ENCODE data around the gene LLGL2. TPM values are rescaled to one million over a fixed set of nuclear protein-coding genes. Genes with fewer than 3 reads are reported as not detected.
A peak's percentile ranks its signal among the peaks of the same experiment; 100 is the strongest.

The LLGL2 gene
- total and polyA plus RNA-seq, 2 donors: 10.6 to 15.1 TPM

- no peak overlapping the region for H3K4me3 ChIP-seq (ENCODE audit: low read depth, low read length)
- WGBS: 71% methylated on average over 22 of the region's 22 CpGs
- peak; percentile 73 for DNase-seq (ENCODE audit: extremely low spot score)
- peak overlapping the region; percentile 89 for H3K27ac ChIP-seq (ENCODE audit: low read depth)
- no peaks in the 10 kb centered on the region for H3K36me3 ChIP-seq (ENCODE audit: insufficient read depth)
- no peaks in the 10 kb centered on the region for H3K4me1 ChIP-seq (ENCODE audit: insufficient read depth)
Measured at GRCh38 chr17:75549246-75550138, 24.0 kb downstream of the LLGL2 start.

GRCh38 chr17:75550139-75550465, 24.6 kb downstream of the LLGL2 start:
- DNase-seq (ENCODE audit: extremely low spot score): no peak
- H3K36me3 ChIP-seq (ENCODE audit: insufficient read depth): no peaks in the 10 kb centered on the region
- no peaks in the 10 kb centered on the region for H3K4me1 ChIP-seq (ENCODE audit: insufficient read depth)
- 74% methylated on average over 4 of the region's 4 CpGs for WGBS
- no peak overlapping the region for H3K4me3 ChIP-seq (ENCODE audit: low read depth, low read length)
- H3K27ac ChIP-seq (ENCODE audit: low read depth): peak overlapping the region; percentile 24

- WGBS: 81% methylated on average over 7 of the region's 7 CpGs
- no peak overlapping the region for H3K27ac ChIP-seq (ENCODE audit: low read depth)
- DNase-seq (ENCODE audit: extremely low spot score): no peak
Measured at GRCh38 chr17:75551266-75551665, 25.8 kb downstream of the LLGL2 start.

GRCh38 chr17:75552425-75553294, 27.2 kb downstream of the LLGL2 start:
- Histone ChIP-seq H3K36me3 (ENCODE audit: insufficient read depth) (no peaks in the 10 kb centered on the region), H3K4me1 (ENCODE audit: insufficient read depth) (no peaks in the 10 kb centered on the region), H3K27ac (ENCODE audit: low read depth) (no peak overlapping the region), H3K4me3 (ENCODE audit: low read depth, low read length) (no peak overlapping the region)
- WGBS: 54% methylated on average over 14 of the region's 14 CpGs
- DNase-seq (ENCODE audit: extremely low spot score): no peak

More at GRCh38 chr17:75551266-75551665, 25.8 kb downstream of the LLGL2 start:
- H3K4me3 ChIP-seq (ENCODE audit: low read depth, low read length): no peak overlapping the region
- H3K36me3 ChIP-seq (ENCODE audit: insufficient read depth): no peaks in the 10 kb centered on the region
- no peaks in the 10 kb centered on the region for H3K4me1 ChIP-seq (ENCODE audit: insufficient read depth)

GRCh38 chr17:75553295-75554110, 28.0 kb downstream of the LLGL2 start:
- Histone ChIP-seq H3K4me3 (ENCODE audit: low read depth, low read length) (no peak overlapping the region), H3K36me3 (ENCODE audit: insufficient read depth) (no peaks in the 10 kb centered on the region), H3K27ac (ENCODE audit: low read depth) (no peak overlapping the region), H3K4me1 (ENCODE audit: insufficient read depth) (no peaks in the 10 kb centered on the region)
- no peak for DNase-seq (ENCODE audit: extremely low spot score)
- 76% methylated on average over 8 of the region's 8 CpGs for WGBS

GRCh38 chr17:75555679-75556153, 30.2 kb downstream of the LLGL2 start:
- no peak for DNase-seq (ENCODE audit: extremely low spot score)
- Histone ChIP-seq H3K27ac (ENCODE audit: low read depth) (no peak overlapping the region), H3K4me3 (ENCODE audit: low read depth, low read length) (no peak overlapping the region), H3K4me1 (ENCODE audit: insufficient read depth) (no peaks in the 10 kb centered on the region), H3K36me3 (ENCODE audit: insufficient read depth) (no peaks in the 10 kb centered on the region)
- 95% methylated on average over 21 of the region's 21 CpGs for WGBS

- Histone ChIP-seq H3K4me1 (ENCODE audit: insufficient read depth) (no peaks in the 10 kb centered on the region), H3K4me3 (ENCODE audit: low read depth, low read length) (no peak overlapping the region), H3K36me3 (ENCODE audit: insufficient read depth) (no peaks in the 10 kb centered on the region), H3K27ac (ENCODE audit: low read depth) (no peak overlapping the region)
- DNase-seq (ENCODE audit: extremely low spot score): no peak
- 41% methylated on average over 15 of the region's 15 CpGs for WGBS
Measured at GRCh38 chr17:75557075-75557851, 31.8 kb downstream of the LLGL2 start.

- H3K27ac ChIP-seq (ENCODE audit: low read depth): no peak overlapping the region
- 88% methylated on average over 18 of the region's 18 CpGs for WGBS
- DNase-seq (ENCODE audit: extremely low spot score): no peak
- H3K4me1 ChIP-seq (ENCODE audit: insufficient read depth): no peaks in the 10 kb centered on the region
- H3K4me3 ChIP-seq (ENCODE audit: low read depth, low read length): no peak overlapping the region
- H3K36me3 ChIP-seq (ENCODE audit: insufficient read depth): no peaks in the 10 kb centered on the region
Measured at GRCh38 chr17:75557852-75558665, 32.6 kb downstream of the LLGL2 start.

- 73% methylated on average over 34 of the region's 38 CpGs for WGBS
- H3K27ac ChIP-seq (ENCODE audit: low read depth): no peak overlapping the region
Measured at GRCh38 chr17:75558666-75559530, 33.4 kb downstream of the LLGL2 start.

GRCh38 chr17:75559958-75560533, 34.5 kb downstream of the LLGL2 start:
- DNase-seq (ENCODE audit: extremely low spot score): no peak

More at GRCh38 chr17:75558666-75559530, 33.4 kb downstream of the LLGL2 start:
- H3K4me1 ChIP-seq (ENCODE audit: insufficient read depth): no peaks in the 10 kb centered on the region
- no peak for DNase-seq (ENCODE audit: extremely low spot score)
- H3K4me3 ChIP-seq (ENCODE audit: low read depth, low read length): no peak overlapping the region
- no peaks in the 10 kb centered on the region for H3K36me3 ChIP-seq (ENCODE audit: insufficient read depth)

GRCh38 chr17:75561927-75562603, 36.6 kb downstream of the LLGL2 start:
- Histone ChIP-seq H3K36me3 (ENCODE audit: insufficient read depth) (no peaks in the 10 kb centered on the region), H3K27ac (ENCODE audit: low read depth) (no peak overlapping the region), H3K4me1 (ENCODE audit: insufficient read depth) (no peaks in the 10 kb centered on the region), H3K4me3 (ENCODE audit: low read depth, low read length) (no peak overlapping the region)
- WGBS: 65% methylated on average over 5 of the region's 5 CpGs
- DNase-seq (ENCODE audit: extremely low spot score): no peak

More at GRCh38 chr17:75559958-75560533, 34.5 kb downstream of the LLGL2 start:
- H3K4me3 ChIP-seq (ENCODE audit: low read depth, low read length): no peak overlapping the region
- no peak overlapping the region for H3K27ac ChIP-seq (ENCODE audit: low read depth)
- WGBS: 82% methylated on average over 9 of the region's 9 CpGs
- no peaks in the 10 kb centered on the region for H3K36me3 ChIP-seq (ENCODE audit: insufficient read depth)
- no peaks in the 10 kb centered on the region for H3K4me1 ChIP-seq (ENCODE audit: insufficient read depth)
